ENCODE data around the gene CLDN12.

- no peak for TF ChIP-seq EZH2 (optimal IDR thresholded peaks at IDR 0.05; ENCODE audit: low read depth, low read length)
- TF ChIP-seq EZH2phosphoT487 (IDR thresholded peaks at IDR 0.05; ENCODE audit: low read length), result no peak
- TF ChIP-seq CTCF (IDR thresholded peaks at IDR 0.05; ENCODE audit: low read length), result no peak
These were observed 8.2 kb downstream of the CLDN12 start for GRCh38 chr7:90411510-90411909.

All from MM.1S (cell line).